Vagina (tissue), 2 donors: ENCODE results near the gene FAM200A.
"Not testable (repeated sequence)": the region's sequence is repeated elsewhere in the genome, so short reads cannot be mapped to it uniquely, and the experiment has no call there.

Experiments
- CTCF ChIP-seq, 3 experiments: fragments of 450-650 bp in 2 of 3; fragments of 200-600 bp in 1 of 3; sonication (generic) in 1 of 3; IDR thresholded peaks; one replicate each; pipeline ENCODE4 v1.5.1; 2017 to 2019; ENCODE audit warnings: antibody characterized with exemption in 3 of 3, mild to moderate bottlenecking in 2 of 3, moderate library complexity in 2 of 3
- POLR2AphosphoS5 ChIP-seq, 2 donors: sonication (generic); formaldehyde crosslinking; IDR thresholded peaks; one replicate each; pipeline ENCODE4 v1.9.0; 2017; ENCODE audit warnings: antibody characterized with exemption in 2 of 2, mild to moderate bottlenecking in 2 of 2, low read depth in 1 of 2; ENCODE audit not compliant: insufficient read depth in 1 of 2

DNA sequence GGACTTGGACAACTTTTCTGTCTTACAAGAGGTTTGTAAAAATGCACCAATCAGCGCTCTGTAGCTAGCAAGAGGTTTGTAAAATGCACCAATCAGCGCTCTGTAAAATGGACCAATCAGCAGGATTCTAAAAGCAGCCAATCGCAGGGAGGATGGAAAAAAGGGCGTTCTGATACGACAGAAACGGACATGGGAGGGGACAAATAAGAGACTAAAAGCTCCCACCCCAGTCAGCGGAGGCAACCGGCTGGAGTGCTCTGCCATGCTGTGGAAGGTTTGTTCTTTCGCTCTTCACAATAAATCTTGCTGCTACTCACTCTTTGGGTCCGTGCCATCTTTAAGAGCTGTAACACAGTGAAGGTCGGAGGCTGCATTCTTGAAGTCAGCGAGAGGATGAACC, 50.7 kb downstream of the FAM200A start:
- TF ChIP-seq CTCF (IDR thresholded peaks at IDR 0.05); POLR2AphosphoS5 (IDR thresholded peaks at IDR 0.05; ENCODE audit: insufficient read depth in 1 of 2, low read depth in 1 of 2): not testable (repeated sequence)
